Peyer's patch (tissue), 4 donors: Measurements from ENCODE around the gene GRID2IP.

Source experiments
- CTCF ChIP-seq, 6 experiments: fragments of 450-650 bp in 4 of 6; fragments of 200-600 bp in 2 of 6; sonication (generic) in 1 of 6; IDR thresholded peaks; one replicate each; pipeline ENCODE4 v1.5.1; 2017 to 2019; ENCODE audit warnings: antibody characterized with exemption in 6 of 6, mild to moderate bottlenecking in 3 of 6, moderate library complexity in 1 of 6
- POLR2A ChIP-seq, 2 donors: fragments of 450-650 bp; IDR thresholded peaks; one replicate each; pipeline ENCODE4 v1.5.1; 2017; ENCODE audit warnings: antibody characterized with exemption in 2 of 2, mild to moderate bottlenecking in 2 of 2, moderate library complexity in 2 of 2

DNA sequence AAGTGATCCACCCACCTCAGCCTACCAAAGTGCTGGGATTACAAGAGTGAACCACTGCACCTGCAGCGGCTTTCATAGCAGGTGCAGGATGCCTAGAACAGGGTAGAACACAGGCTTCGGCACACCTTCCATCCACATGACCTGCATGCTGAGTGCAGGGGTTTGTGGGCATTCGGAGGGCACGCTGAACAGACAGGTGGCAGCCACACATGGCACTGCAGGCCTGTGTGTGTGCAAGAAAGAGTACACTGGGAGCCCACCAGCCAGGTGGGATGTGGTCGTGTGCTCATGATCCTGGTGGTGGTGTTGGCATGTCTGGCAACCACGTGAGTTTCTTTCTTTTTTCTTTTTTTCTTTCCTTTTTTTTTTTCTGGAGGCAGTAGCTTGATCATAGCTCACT, 38.4 kb downstream of the GRID2IP start:
- TF ChIP-seq CTCF (IDR thresholded peaks at IDR 0.05): no peak
- TF ChIP-seq POLR2A (IDR thresholded peaks at IDR 0.05): no peak
